ENCODE measurements around the gene TNRC6C. TPM values are rescaled to one million over a fixed set of nuclear protein-coding genes. Genes with fewer than 3 reads are reported as not detected.
A peak's percentile ranks its signal among the peaks of the same experiment; 100 is the strongest.

TNRC6C gene
- total RNA-seq, 4 donors from 2014 or later, result 4.7 to 9.0 (median 7.6) TPM

- no peak for TF ChIP-seq POLR2A (IDR thresholded peaks at IDR 0.05)
- no peak for TF ChIP-seq CTCF (IDR thresholded peaks at IDR 0.05 in 4 of 5, conservative IDR thresholded peaks at IDR 0.05 in 1 of 5)
- no peak for ATAC-seq
- H3K9me3 ChIP-seq, result no peaks in the 10 kb centered on the region
- in situ Hi-C loops (cut with MboI; ENCODE audit: low sequenced_read_pairs in 4 of 4) (no loop called here), intact Hi-C loops (cut with DNase I; ENCODE audit: low total_unique reads) (no loop called here)
- H3K4me1 ChIP-seq, result peaks cover 2 to 21% of the 10 kb centered on the region in 2 donors
- H3K27ac ChIP-seq, result no peak overlapping the region
- peaks cover 19 to 45% (median 40%) of the 10 kb centered on the region in 3 donors for H3K27me3 ChIP-seq
- no peaks in the 10 kb centered on the region for H3K36me3 ChIP-seq
- H3K4me3 ChIP-seq, result no peak overlapping the region
- DNase-seq, result no peak
Observed at GRCh38 chr17:78132084-78132676, 173.7 kb downstream of the TNRC6C start.

- in situ Hi-C loops (cut with MboI; ENCODE audit: low sequenced_read_pairs in 4 of 4), result no loop called here
- H3K4me1 ChIP-seq, result peaks cover 0 to 15% of the 10 kb centered on the region in 2 donors
- no peaks in the 10 kb centered on the region for H3K9me3 ChIP-seq
- no peak for DNase-seq
- H3K27ac ChIP-seq, result no peak overlapping the region
- no peaks in the 10 kb centered on the region for H3K36me3 ChIP-seq
- peaks cover 16 to 39% (median 38%) of the 10 kb centered on the region in 3 donors for H3K27me3 ChIP-seq
- TF ChIP-seq POLR2A (IDR thresholded peaks at IDR 0.05) (no peak), CTCF (IDR thresholded peaks at IDR 0.05 in 4 of 5, conservative IDR thresholded peaks at IDR 0.05 in 1 of 5) (no peak)
- no peak for ATAC-seq
- intact Hi-C loops (cut with DNase I; ENCODE audit: low total_unique reads), result no loop called here
- H3K4me3 ChIP-seq, result no peak overlapping the region
Observed at GRCh38 chr17:78132767-78133178, 174.3 kb downstream of the TNRC6C start.

GRCh38 chr17:78133179-78133951 lies 174.9 kb downstream of the TNRC6C start:
- TF ChIP-seq CTCF (IDR thresholded peaks at IDR 0.05 in 4 of 5, conservative IDR thresholded peaks at IDR 0.05 in 1 of 5), result no peak
- no peak for TF ChIP-seq POLR2A (IDR thresholded peaks at IDR 0.05)
- in situ Hi-C loops (cut with MboI; ENCODE audit: low sequenced_read_pairs in 4 of 4), result no loop called here
- Histone ChIP-seq H3K4me3 (no peak overlapping the region), H3K9me3 (no peaks in the 10 kb centered on the region), H3K27ac (no peak overlapping the region), H3K36me3 (no peaks in the 10 kb centered on the region), H3K4me1 (peaks cover 0 to 10% of the 10 kb centered on the region in 2 donors), H3K27me3 (peaks cover 10 to 33% (median 32%) of the 10 kb centered on the region in 3 donors)
- DNase-seq, result no peak
- intact Hi-C loops (cut with DNase I; ENCODE audit: low total_unique reads), result no loop called here
- no peak for ATAC-seq

GRCh38 chr17:78133971-78134898 lies 175.7 kb downstream of the TNRC6C start:
- Histone ChIP-seq H3K9me3 (no peaks in the 10 kb centered on the region), H3K4me3 (no peak overlapping the region), H3K36me3 (no peaks in the 10 kb centered on the region), H3K27ac (no peak overlapping the region), H3K4me1 (peaks cover 0 to 7% of the 10 kb centered on the region in 2 donors), H3K27me3 (peaks cover 9 to 27% (median 27%) of the 10 kb centered on the region in 3 donors)
- no peak for DNase-seq
- in situ Hi-C loops (cut with MboI; ENCODE audit: low sequenced_read_pairs in 4 of 4), result no loop called here
- TF ChIP-seq POLR2A (IDR thresholded peaks at IDR 0.05) (no peak), CTCF (IDR thresholded peaks at IDR 0.05 in 4 of 5, conservative IDR thresholded peaks at IDR 0.05 in 1 of 5) (peak in 3 of 5 experiments; percentile 31 to 49 (median 44))
- intact Hi-C loops (cut with DNase I; ENCODE audit: low total_unique reads), result loop anchor here (2.0 kb wide), 1 partner anchor 21 kb away; no protein-coding TSS in a partner anchor
- peak in 1 of 2 donors; percentile 31 for ATAC-seq
